Liver (tissue), 3 donors: ENCODE measurements around the gene SRGAP1.

Source experiments
- RAD21 ChIP-seq, 2 donors: IDR thresholded peaks; 2 replicates each; pipeline ENCODE4 v1.6.1; 2016; ENCODE audit warnings: antibody characterized with exemption in 2 of 2, mild to moderate bottlenecking in 2 of 2
- TF ChIP-seq, protein P1 (sequence below): fragments of 150-350 bp; IDR thresholded peaks from 2 replicates; pipeline ENCODE4 v1.5.1; 2017; ENCODE audit warnings: improper control_type of control experiment, low read depth, low read length; ENCODE audit not compliant: missing input control
- donor health status: healthy.
- donor health status: healthy.

DNA sequence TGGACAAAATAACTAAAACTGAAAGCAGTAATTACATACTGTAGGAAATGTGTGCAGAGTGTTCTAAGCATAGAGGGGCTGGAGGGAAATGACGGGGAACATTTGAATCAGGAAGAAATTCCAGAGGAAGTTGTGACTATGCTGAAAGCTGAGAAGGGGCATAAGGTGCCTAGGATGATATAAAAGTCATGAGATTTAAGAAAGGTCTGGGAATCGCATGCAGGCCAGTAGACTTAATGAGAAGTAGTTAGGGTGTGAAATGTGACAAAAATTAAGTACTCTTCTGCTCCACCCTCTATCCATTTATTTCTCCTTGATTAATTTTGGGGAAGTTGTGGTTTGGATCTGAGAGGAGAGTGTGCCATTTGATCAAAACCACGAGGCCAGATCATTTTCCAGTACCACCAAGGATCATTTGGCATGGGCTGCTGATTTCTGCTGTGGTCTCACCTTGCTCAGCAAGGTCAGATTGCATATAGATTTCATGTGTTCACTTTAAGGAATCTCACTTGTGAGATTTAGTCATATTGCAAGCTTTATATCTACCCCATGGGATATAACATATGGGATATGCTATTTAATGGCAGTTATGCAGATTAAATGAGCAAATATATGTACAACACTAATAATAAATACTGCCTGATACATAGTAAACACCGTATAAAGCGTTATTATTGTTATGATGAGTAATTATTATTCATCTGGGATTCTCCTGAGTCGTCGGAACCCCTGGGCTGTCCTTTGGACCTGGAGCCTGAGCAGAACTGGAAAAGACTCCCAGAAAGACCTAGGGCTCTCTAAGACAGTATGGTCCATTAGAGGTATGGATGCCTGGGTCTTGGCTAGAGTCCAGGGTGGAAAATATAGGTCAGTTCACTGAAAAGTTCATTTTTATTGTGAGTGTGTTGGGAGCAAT is 72.3 kb downstream of the SRGAP1 start:
- TF ChIP-seq RAD21 (IDR thresholded peaks at IDR 0.05): no peak
- TF ChIP-seq, protein P1, sequence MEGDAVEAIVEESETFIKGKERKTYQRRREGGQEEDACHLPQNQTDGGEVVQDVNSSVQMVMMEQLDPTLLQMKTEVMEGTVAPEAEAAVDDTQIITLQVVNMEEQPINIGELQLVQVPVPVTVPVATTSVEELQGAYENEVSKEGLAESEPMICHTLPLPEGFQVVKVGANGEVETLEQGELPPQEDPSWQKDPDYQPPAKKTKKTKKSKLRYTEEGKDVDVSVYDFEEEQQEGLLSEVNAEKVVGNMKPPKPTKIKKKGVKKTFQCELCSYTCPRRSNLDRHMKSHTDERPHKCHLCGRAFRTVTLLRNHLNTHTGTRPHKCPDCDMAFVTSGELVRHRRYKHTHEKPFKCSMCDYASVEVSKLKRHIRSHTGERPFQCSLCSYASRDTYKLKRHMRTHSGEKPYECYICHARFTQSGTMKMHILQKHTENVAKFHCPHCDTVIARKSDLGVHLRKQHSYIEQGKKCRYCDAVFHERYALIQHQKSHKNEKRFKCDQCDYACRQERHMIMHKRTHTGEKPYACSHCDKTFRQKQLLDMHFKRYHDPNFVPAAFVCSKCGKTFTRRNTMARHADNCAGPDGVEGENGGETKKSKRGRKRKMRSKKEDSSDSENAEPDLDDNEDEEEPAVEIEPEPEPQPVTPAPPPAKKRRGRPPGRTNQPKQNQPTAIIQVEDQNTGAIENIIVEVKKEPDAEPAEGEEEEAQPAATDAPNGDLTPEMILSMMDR: no peak
